Left forelimb (tissue), 1 donor: Measurements from ENCODE around the gene LRRC4C.
"Not testable (repeated sequence)": the region's sequence is repeated elsewhere in the genome, so short reads cannot be mapped to it uniquely, and the experiment has no call there.

Experiments used
- DNase-seq: peaks from one replicate; pipeline ENCODE4 v3.0.0-alpha.2; 2018; ENCODE audit warnings: low spot score

The LRRC4C gene

DNA sequence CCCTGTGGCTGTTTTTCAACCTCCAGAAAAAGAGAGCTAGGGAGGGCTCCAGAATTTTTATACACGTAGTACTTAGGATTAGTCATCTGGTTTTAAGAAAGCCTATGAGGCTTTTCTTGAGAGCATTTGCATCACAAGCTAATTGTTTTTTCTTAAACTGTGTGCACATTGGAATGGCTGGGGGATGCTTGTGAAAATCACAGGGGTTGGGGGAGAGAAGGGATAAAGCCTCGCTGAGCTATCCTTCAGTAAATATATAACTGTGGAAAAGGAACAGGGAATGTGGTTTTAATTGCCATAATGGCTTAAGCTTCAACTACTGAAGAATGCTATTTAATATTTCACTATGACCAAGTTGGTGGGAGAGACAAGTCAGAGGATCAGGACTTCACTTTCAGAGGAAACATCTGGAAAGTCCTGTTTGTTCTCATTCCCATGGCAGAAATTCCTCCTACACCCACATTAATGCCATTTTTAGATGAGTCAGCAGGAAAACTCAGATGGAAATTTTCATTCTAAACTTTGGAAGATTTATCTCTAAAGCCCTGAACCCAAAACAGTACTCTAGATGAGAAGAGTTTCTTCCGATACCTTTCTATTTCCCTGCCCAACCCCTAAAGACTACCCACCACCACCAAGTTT, 591.3 kb downstream of the LRRC4C start:
- no peak for DNase-seq

GRCh38 chr11:40857754-40858153, 601.7 kb downstream of the LRRC4C start:
- DNase-seq, result not testable (repeated sequence)

DNA sequence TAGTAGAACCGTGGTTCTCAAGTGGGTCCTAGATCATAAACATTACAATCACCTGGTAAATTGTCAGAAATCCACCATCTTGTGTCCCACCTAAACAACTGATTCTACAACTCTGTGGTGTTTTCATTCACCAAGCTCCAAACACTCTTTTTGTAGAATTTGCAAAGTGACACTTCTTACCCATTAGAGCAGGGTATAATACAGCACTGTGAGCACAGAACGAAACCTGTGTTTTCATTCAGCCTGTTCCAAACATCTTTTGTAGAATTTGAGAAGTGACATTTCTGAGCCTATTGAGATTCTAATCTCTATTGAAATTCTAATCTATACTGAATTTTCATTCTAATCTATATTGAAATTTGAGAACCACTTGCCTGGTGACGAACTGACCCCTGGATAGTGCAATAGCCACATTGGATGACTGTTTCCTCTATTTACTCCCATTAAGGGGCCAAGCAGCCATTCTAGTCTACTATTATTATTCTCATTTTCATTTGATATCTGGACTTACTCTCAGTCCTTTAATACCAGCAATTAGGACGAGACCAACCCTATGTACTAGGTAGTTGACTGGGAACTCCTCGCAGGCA, 616.6 kb downstream of the LRRC4C start:
- DNase-seq, result no peak

- no peak for DNase-seq
Measured at GRCh38 chr11:40841231-40841630, 618.2 kb downstream of the LRRC4C start.

DNA sequence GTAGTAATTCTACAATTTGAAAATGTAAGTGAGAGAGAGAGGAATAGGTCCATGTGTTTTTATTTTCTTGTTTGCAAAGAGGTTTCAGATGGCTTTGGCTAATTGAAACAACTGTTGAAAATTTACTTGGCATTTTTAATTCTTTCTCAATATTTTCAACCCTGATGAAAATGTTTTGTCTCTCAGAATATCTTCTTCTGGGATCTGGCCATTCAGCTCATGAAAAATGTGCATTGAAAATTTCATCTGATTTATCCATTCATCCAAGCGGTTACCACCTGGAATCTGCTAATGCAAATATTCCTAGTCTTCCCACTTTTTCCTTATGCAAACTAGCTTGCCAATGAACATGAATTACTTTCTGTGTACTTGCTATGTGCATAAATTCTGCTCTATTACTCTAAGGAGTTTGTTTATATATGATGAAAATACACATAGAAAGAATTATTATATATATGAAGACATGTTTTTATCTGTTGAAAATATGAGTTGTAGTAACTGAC, 621.2 kb downstream of the LRRC4C start:
- DNase-seq, result no peak

DNA sequence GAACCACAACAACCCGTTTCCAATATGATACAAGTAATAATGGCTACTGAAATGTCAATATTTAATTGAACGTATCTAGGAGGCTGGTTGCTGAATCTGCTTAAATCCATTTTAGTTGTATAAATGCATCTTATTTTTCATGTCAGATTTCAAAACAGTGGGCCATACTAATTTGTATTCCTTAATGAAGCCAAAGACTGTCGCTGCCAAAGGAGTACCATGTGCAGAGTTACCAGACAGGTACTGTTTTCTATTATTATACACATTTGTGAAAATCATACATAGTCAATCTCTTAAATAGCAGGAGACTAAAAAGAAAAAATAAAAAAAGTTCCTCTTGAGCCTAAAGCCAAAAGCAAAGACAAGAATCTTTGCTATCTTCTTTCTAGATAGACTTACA, 632.3 kb downstream of the LRRC4C start:
- no peak for DNase-seq

DNA sequence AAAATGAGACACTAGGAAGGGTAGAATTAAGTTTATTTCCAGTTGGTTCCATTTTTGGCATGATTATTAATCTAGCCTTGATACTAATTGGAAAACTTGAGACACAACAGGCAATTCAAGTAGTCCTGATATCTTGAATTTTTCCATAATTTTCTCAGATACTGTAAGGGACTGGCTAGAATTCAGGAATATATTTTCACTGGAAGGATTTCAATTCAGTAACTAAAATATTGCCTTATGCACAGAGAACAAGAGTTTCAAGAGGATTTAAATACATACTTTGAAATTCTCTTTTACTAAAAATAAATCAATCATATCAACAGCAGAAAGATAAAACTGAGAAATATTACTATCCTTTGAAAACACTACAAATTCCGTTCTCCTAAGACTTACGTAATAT, 632.9 kb downstream of the LRRC4C start:
- no peak for DNase-seq

- no peak for DNase-seq
Measured at GRCh38 chr11:40825201-40825834, 634.1 kb downstream of the LRRC4C start.

GRCh38 chr11:40819230-40819629, 640.2 kb downstream of the LRRC4C start:
- DNase-seq, result no peak

DNA sequence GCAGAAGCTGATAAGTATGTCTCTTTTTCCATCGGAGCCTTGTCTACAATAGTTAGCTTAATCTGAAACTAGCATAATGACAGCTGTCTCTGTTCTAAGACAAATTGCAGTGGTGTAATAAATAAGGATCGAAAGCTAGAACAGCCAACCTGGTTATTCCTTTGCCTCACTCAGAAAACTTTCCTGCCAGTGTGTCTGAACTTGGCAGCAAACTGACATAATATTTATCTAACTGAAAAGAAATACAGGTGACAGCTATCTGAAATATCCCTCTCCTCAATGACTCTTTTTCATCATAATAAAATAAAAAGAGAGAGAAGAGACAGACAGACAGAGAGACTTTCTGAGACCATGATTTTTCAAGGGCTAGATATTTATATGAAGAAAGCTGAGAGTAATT, 642.5 kb downstream of the LRRC4C start:
- DNase-seq, result no peak

DNA sequence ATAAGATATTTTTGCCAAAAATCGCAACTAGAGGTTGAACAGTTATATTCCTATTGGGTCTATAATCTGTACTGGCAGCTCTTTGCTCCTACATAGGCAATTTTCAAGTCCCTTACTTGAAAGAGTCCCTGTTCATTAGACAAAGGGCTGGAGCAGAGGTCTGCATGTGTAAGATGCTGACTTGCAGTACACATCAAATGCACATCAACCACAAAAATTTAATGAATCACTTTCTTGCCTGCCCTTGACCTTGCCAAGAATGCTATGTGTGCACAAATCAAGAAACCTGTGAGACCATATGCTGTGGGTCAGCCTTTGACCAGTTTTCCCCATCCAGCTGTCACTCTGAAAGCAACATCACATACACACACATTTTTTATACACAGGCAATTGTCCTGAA, 661.5 kb downstream of the LRRC4C start:
- no peak for DNase-seq

- DNase-seq, result no peak
Measured at GRCh38 chr11:40787224-40787623, 672.2 kb downstream of the LRRC4C start.

- no peak for DNase-seq
Measured at GRCh38 chr11:40763046-40763445, 696.4 kb downstream of the LRRC4C start.

DNA sequence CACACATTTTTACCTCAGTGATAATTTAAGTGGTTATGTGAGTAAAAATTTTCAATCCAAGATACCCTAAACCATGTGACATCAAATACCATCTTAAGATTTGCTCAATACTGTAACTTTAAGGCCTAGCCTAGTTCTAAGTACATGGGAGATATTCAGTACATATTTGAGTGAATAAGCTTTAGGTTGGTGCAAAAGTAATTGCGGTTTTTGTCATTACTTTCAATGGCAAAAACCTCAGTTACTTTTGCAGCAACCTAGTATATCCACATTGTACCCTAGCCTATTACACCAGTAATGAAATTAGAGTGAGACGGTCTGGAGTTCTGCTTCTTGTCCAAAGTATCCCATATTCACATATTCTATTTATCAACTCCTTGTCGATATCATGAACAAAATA, 700.1 kb downstream of the LRRC4C start:
- DNase-seq, result no peak

GRCh38 chr11:40754297-40754696, 705.2 kb downstream of the LRRC4C start:
- DNase-seq, result no peak

- no peak for DNase-seq
Measured at GRCh38 chr11:40746282-40746681, 713.2 kb downstream of the LRRC4C start.

GRCh38 chr11:40732132-40732531, 727.3 kb downstream of the LRRC4C start:
- no peak for DNase-seq

DNA sequence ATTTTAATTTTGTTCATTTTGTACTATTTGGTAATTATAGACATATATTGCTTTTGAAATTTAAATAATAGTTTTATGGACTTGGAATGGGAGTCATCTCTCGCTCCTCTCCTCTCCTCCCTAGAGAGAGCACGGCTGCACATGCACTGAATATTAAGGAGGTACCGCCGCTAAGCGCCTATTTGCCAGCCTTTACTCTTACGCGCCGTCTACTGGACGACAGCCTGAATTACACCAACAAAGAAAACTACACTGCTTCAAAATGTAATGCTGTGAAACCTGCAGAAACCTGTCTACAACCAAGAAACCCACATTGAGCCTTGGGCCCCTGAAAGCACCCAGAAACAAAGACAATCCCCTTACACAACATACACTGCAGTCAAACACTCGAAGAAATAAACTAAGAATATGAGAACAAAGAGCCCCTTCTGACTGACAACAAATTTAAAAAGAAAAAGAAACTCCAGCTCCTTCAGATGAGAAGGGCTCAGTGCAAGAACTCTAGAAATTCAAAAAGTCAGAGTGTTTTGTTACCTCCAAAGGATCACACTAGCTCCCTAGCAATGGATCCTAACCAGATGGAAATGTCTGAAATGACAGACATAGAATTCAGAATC, 737.2 kb downstream of the LRRC4C start:
- DNase-seq, result no peak

- DNase-seq, result no peak
Measured at GRCh38 chr11:40716344-40717130, 742.9 kb downstream of the LRRC4C start.

- DNase-seq, result no peak
Measured at GRCh38 chr11:40713083-40713482, 746.4 kb downstream of the LRRC4C start.

- DNase-seq, result no peak
Measured at GRCh38 chr11:40701027-40701426, 758.4 kb downstream of the LRRC4C start.

GRCh38 chr11:40689823-40690222, 769.6 kb downstream of the LRRC4C start:
- no peak for DNase-seq
